HCT116 (cell line): ENCODE results near the gene SLC12A7. TPM values are rescaled to one million over a fixed set of nuclear protein-coding genes. Genes with fewer than 3 reads are reported as not detected.

Source experiments
- ATAC-seq: fragments of 200-7000 bp; cut with Tn5 transposase; 2 replicates; pipeline ENCODE4 v1.9.1; 2020; ENCODE audit warnings: mild to moderate bottlenecking, moderate library complexity
- BruUV-seq: library from RNA; stranded (reverse); fragments of 400-500 nt; replicated peaks from 2 replicates; lab custom pipeline; 2021; lab: Mats Ljungman, UMichigan
- CTCF ChIA-PET: fragments of 300-600 bp; sonication (Branson Sonifier 250); formaldehyde crosslinking; loops from one replicate; lab custom pipeline; 2021; ENCODE audit warnings: antibody characterized with exemption; lab: Charles Lee
- POLR2A ChIA-PET: fragments of 300-600, 350-600 bp; sonication (Branson Sonifier 250); formaldehyde crosslinking; loops from one replicate; lab custom pipeline; 2021; ENCODE audit warnings: antibody characterized with exemption; lab: Charles Lee
- RAD21 ChIA-PET, 2 experiments: fragments of 300-600 bp; sonication (Branson Sonifier 250); formaldehyde crosslinking; loops; one replicate each; lab custom pipeline; 2023; ENCODE audit warnings: low total read pairs in 2 of 2; ENCODE audit not compliant: uncharacterized antibody in 2 of 2, unreplicated experiment in 2 of 2, low non-redundant PET in 1 of 2; lab: Charles Lee
- DNase-seq: peaks from one replicate; pipeline ENCODE4 v3.0.0-alpha.2; 2010; ENCODE audit warnings: low read depth, low spot score
- H2AFZ ChIP-seq: fragments of 200-600 bp; shearing (Covaris generic), sonication (generic); 2 replicates; pipeline ENCODE4 v1.6.1; 2017; ENCODE audit warnings: low read depth, mixed run types, mixed read lengths, antibody characterized with exemption, low read length; ENCODE audit not compliant: poor library complexity, severe bottlenecking
- H3K27ac ChIP-seq: 2 replicates; pipeline ENCODE4 v1.5.1; 2012; ENCODE audit warnings: low read depth, low read length
- H3K27me3 ChIP-seq: fragments of 200-600 bp; sonication (generic); 2 replicates; pipeline ENCODE4 v1.6.1; 2016; ENCODE audit warnings: mixed run types, low read length, mixed read lengths; ENCODE audit not compliant: insufficient read depth
- H3K36me3 ChIP-seq, 2 experiments: fragments of 200-500 bp in 1 of 2; fragments of 200-600 bp in 1 of 2; sonication (Bioruptor generic) in 1 of 2; sonication (generic) in 1 of 2; 2 replicates each; pipeline versions ENCODE4 v1.5.1 to v1.6.1; 2014 to 2016; ENCODE audit warnings: low read length in 2 of 2, inconsistent platforms in 1 of 2, mixed read lengths in 1 of 2, mixed run types in 1 of 2; ENCODE audit not compliant: insufficient read depth in 2 of 2, control insufficient read depth in 1 of 2
- H3K4me1 ChIP-seq, 2 experiments: fragments of 200-600 bp in 1 of 2; sonication (generic) in 1 of 2; 2 replicates each; pipeline versions ENCODE4 v1.5.1 to v1.6.1; 2012 to 2017; ENCODE audit warnings: low read length in 2 of 2, inconsistent platforms in 1 of 2, mild to moderate bottlenecking in 1 of 2, mixed read lengths in 1 of 2, mixed run types in 1 of 2, moderate library complexity in 1 of 2; ENCODE audit not compliant: insufficient read depth in 2 of 2, control insufficient read depth in 1 of 2
- H3K4me2 ChIP-seq: fragments of 200-600 bp; sonication (generic); 2 replicates; pipeline ENCODE4 v1.6.1; 2017; ENCODE audit warnings: mixed run types, low read length, mixed read lengths
- H3K4me3 ChIP-seq, 2 experiments: fragments of 200-600 bp in 1 of 2; sonication (generic) in 1 of 2; replicated peaks in 1 of 2; 2 replicates each; pipeline ENCODE4 v1.5.1; 2011 to 2016; ENCODE audit warnings: low read length in 2 of 2, control low read depth in 1 of 2, low read depth in 1 of 2, mild to moderate bottlenecking in 1 of 2, mixed read lengths in 1 of 2, mixed run types in 1 of 2
- H3K79me2 ChIP-seq: fragments of 200-600 bp; sonication (generic); 2 replicates; pipeline ENCODE4 v1.6.1; 2017; ENCODE audit warnings: mild to moderate bottlenecking, mixed run types, low read length, moderate library complexity, mixed read lengths; ENCODE audit not compliant: insufficient read depth
- H3K9ac ChIP-seq: fragments of 200-600 bp; sonication (generic); 2 replicates; pipeline ENCODE4 v1.6.1; 2016; ENCODE audit warnings: low read length, mixed read lengths
- H3K9me2 ChIP-seq: fragments of 200-600 bp; sonication (generic), shearing (Covaris generic); 2 replicates; pipeline ENCODE4 v1.6.1; 2017; ENCODE audit warnings: mixed run types, mild to moderate bottlenecking, moderate library complexity; ENCODE audit not compliant: insufficient read depth
- H3K9me3 ChIP-seq, 2 experiments: fragments of 200-500 bp in 1 of 2; fragments of 200-600 bp in 1 of 2; sonication (Bioruptor generic) in 1 of 2; sonication (generic) in 1 of 2; 2 replicates each; pipeline ENCODE4 v1.6.1; 2014 to 2017; ENCODE audit warnings: low read length in 2 of 2, mixed read lengths in 2 of 2, inconsistent platforms in 1 of 2, low read depth in 1 of 2, mild to moderate bottlenecking in 1 of 2, mixed run types in 1 of 2, moderate library complexity in 1 of 2; ENCODE audit not compliant: control insufficient read depth in 1 of 2, insufficient read depth in 1 of 2
- H4K20me1 ChIP-seq: fragments of 200-600 bp; sonication (generic), shearing (Covaris generic); 2 replicates; pipeline ENCODE4 v1.6.1; 2017; ENCODE audit warnings: mixed run types, mild to moderate bottlenecking, moderate library complexity; ENCODE audit not compliant: insufficient read depth
- CBX3 ChIP-seq: IDR thresholded peaks from 2 replicates; pipeline ENCODE4 v1.6.1; 2012; ENCODE audit warnings: low read depth
- CEBPB ChIP-seq: IDR thresholded peaks from 2 replicates; pipeline ENCODE4 v1.6.1; 2012; ENCODE audit warnings: low read depth
- EGR1 ChIP-seq: IDR thresholded peaks from 2 replicates; pipeline ENCODE4 v1.6.1; 2012; ENCODE audit warnings: low read depth
- EZH2 ChIP-seq: fragments of 200-600 bp; sonication (generic); IDR thresholded peaks from 2 replicates; pipeline ENCODE4 v1.6.1; 2017; ENCODE audit warnings: antibody characterized with exemption, mixed run types
- FOSL1 ChIP-seq: IDR thresholded peaks from 2 replicates; pipeline ENCODE4 v1.6.1; 2012; ENCODE audit warnings: low read depth
- POLR2A ChIP-seq: IDR thresholded peaks from 2 replicates; pipeline ENCODE4 v1.7.0; 2011; ENCODE audit warnings: borderline replicate concordance; ENCODE audit not compliant: insufficient read depth, insufficient read length; ENCODE audit errors: extremely low read depth
- POLR2AphosphoS5 ChIP-seq: IDR thresholded peaks from 2 replicates; pipeline ENCODE4 v1.6.1; 2011; ENCODE audit warnings: mild to moderate bottlenecking, low read depth, low read length, moderate library complexity
- SIN3A ChIP-seq: IDR thresholded peaks from 2 replicates; pipeline ENCODE4 v1.6.1; 2012; ENCODE audit warnings: low read depth
- SP1 ChIP-seq: IDR thresholded peaks from 2 replicates; pipeline ENCODE4 v1.6.1; 2012; ENCODE audit warnings: low read depth
- SRF ChIP-seq: IDR thresholded peaks from 2 replicates; pipeline ENCODE4 v1.6.1; 2012; ENCODE audit warnings: low read depth
- TCF7L2 ChIP-seq: IDR thresholded peaks from 2 replicates; pipeline ENCODE4 v1.7.0; 2011; ENCODE audit warnings: borderline replicate concordance, inconsistent platforms; ENCODE audit not compliant: insufficient read depth, insufficient read length; ENCODE audit errors: extremely low read depth
- YY1 ChIP-seq: IDR thresholded peaks from 2 replicates; pipeline ENCODE4 v1.6.1; 2011; ENCODE audit warnings: low read length, low read depth, moderate library complexity, mild to moderate bottlenecking; ENCODE audit not compliant: insufficient replicate concordance; ENCODE audit errors: extremely low read depth
- ZNF274 ChIP-seq: fragments of 200-500 bp; sonication (Bioruptor generic); IDR thresholded peaks from 2 replicates; pipeline ENCODE4 v1.6.1; 2014; ENCODE audit warnings: mild to moderate bottlenecking, low read depth, low read length, inconsistent platforms
- intact Hi-C: fragments of 100-400 bp; cut with micrococcal nuclease; formaldehyde crosslinking; loops from 2 replicates; pipeline ENCODE4 v1.10.0; 2022
- total RNA-seq: library from RNA; stranded (reverse); gene quantifications from one replicate; pipeline ENCODE4 v1.2.1, GENCODE V29; 2021; ENCODE audit not compliant: unreplicated experiment
- TF ChIP-seq, protein P1 (sequence below), 3 experiments: fragments of 200-600 bp in 1 of 3; sonication (generic) in 1 of 3; IDR thresholded peaks in 2 of 3; conservative IDR thresholded peaks in 1 of 3; 2 replicates each; pipeline ENCODE4 v1.5.1; 2012 to 2017; ENCODE audit warnings: low read depth in 2 of 3, low read length in 2 of 3, antibody characterized with exemption in 1 of 3, borderline replicate concordance in 1 of 3, control low read depth in 1 of 3, mild to moderate bottlenecking in 1 of 3, mixed read lengths in 1 of 3, mixed run types in 1 of 3, moderate library complexity in 1 of 3; ENCODE audit not compliant: insufficient read depth in 1 of 3
- TF ChIP-seq, protein P2 (sequence below): IDR thresholded peaks from 2 replicates; pipeline ENCODE4 v1.6.1; 2011; ENCODE audit warnings: mild to moderate bottlenecking, low read length, moderate library complexity; ENCODE audit not compliant: insufficient replicate concordance; ENCODE audit errors: extremely low read depth

SLC12A7 gene
- total RNA-seq, 1 experiment from 2014 or later, result 29.6 TPM

GRCh38 chr5:1088726-1089125 lies 23.1 kb downstream of the SLC12A7 start:
- Histone ChIP-seq H3K9me3 (no peaks in the 10 kb centered on the region), H3K4me1 (no peaks in the 10 kb centered on the region), H3K27me3 (no peaks in the 10 kb centered on the region), H3K36me3 (peaks cover 3 to 4% of the 10 kb centered on the region in 2 experiments; a peak in 1 of 4 replicates), H3K9me2 (no peaks in the 10 kb centered on the region), H3K79me2 (no peaks in the 10 kb centered on the region), H2AFZ (no peak overlapping the region), H3K4me3 (no peak overlapping the region), H3K4me2 (no peak overlapping the region), H3K27ac (no peak overlapping the region), H3K9ac (no peak overlapping the region), H4K20me1 (no peaks in the 10 kb centered on the region)
- TF ChIP-seq SP1 (no peak), POLR2A (no peak), EGR1 (no peak), TCF7L2 (no peak), ZNF274 (no peak), CEBPB (no peak)
- TF ChIP-seq, protein P1, sequence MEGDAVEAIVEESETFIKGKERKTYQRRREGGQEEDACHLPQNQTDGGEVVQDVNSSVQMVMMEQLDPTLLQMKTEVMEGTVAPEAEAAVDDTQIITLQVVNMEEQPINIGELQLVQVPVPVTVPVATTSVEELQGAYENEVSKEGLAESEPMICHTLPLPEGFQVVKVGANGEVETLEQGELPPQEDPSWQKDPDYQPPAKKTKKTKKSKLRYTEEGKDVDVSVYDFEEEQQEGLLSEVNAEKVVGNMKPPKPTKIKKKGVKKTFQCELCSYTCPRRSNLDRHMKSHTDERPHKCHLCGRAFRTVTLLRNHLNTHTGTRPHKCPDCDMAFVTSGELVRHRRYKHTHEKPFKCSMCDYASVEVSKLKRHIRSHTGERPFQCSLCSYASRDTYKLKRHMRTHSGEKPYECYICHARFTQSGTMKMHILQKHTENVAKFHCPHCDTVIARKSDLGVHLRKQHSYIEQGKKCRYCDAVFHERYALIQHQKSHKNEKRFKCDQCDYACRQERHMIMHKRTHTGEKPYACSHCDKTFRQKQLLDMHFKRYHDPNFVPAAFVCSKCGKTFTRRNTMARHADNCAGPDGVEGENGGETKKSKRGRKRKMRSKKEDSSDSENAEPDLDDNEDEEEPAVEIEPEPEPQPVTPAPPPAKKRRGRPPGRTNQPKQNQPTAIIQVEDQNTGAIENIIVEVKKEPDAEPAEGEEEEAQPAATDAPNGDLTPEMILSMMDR (IDR thresholded peaks at IDR 0.05 in 2 of 3, conservative IDR thresholded peaks at IDR 0.05 in 1 of 3; ENCODE audit: borderline replicate concordance in 1 of 3, insufficient read depth in 1 of 3, low read depth in 2 of 3, low read length in 2 of 3), result no peak
- RAD21 ChIA-PET, result no interaction called here
- CTCF ChIA-PET, result no interaction called here
- POLR2A ChIA-PET, result no interaction called here
- intact Hi-C loops, result no loop called here
- no TSS peak for BruUV-seq
- ATAC-seq, result no peak
- no peak for DNase-seq

DNA sequence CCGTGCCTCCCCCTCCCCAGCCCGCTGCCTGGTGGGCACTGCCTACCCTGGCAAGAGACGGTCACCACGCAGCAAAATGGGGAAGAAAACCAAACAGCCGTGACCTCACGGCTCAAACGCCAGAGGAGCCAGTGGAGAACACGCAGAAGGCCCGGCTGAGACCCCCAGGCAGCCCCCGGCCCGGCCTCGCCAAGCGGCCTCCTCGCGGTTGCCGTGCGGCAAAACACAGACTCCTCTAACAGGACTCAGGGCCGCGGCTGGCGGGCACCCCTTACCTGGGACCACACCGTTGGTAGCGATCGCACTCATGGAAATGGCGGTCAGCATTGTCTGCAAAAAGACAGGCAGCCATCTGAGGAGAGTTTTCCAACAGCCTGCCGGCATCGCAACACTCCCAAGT lies 23.8 kb downstream of the SLC12A7 start:
- no TSS peak for BruUV-seq
- RAD21 ChIA-PET, result no interaction called here

More for the DNA sequence above, 23.8 kb downstream of the SLC12A7 start:
- peaks cover 2 to 3% of the 10 kb centered on the region in 2 experiments; a peak in 1 of 4 replicates for H3K36me3 ChIP-seq
- no peak overlapping the region for H3K27ac ChIP-seq
- DNase-seq, result no peak
- no peaks in the 10 kb centered on the region for H3K27me3 ChIP-seq
- no peaks in the 10 kb centered on the region for H4K20me1 ChIP-seq
- H3K4me2 ChIP-seq, result no peak overlapping the region
- H3K9ac ChIP-seq, result no peak overlapping the region
- H3K4me3 ChIP-seq, result no peak overlapping the region
- CTCF ChIA-PET, result no interaction called here
- H2AFZ ChIP-seq, result no peak overlapping the region
- POLR2A ChIA-PET, result no interaction called here
- TF ChIP-seq EZH2 (no peak), FOSL1 (no peak), EGR1 (no peak), CBX3 (no peak), SIN3A (no peak), YY1 (no peak), CEBPB (no peak), POLR2AphosphoS5 (no peak), SRF (no peak), ZNF274 (no peak)
- TF ChIP-seq, protein P2, sequence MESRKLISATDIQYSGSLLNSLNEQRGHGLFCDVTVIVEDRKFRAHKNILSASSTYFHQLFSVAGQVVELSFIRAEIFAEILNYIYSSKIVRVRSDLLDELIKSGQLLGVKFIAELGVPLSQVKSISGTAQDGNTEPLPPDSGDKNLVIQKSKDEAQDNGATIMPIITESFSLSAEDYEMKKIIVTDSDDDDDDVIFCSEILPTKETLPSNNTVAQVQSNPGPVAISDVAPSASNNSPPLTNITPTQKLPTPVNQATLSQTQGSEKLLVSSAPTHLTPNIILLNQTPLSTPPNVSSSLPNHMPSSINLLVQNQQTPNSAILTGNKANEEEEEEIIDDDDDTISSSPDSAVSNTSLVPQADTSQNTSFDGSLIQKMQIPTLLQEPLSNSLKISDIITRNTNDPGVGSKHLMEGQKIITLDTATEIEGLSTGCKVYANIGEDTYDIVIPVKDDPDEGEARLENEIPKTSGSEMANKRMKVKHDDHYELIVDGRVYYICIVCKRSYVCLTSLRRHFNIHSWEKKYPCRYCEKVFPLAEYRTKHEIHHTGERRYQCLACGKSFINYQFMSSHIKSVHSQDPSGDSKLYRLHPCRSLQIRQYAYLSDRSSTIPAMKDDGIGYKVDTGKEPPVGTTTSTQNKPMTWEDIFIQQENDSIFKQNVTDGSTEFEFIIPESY, result no peak
- TF ChIP-seq, all 23 proteins: peak for 0
- Histone ChIP-seq H3K9me3 (no peaks in the 10 kb centered on the region), H3K79me2 (no peaks in the 10 kb centered on the region), H3K9me2 (no peaks in the 10 kb centered on the region), H3K4me1 (no peaks in the 10 kb centered on the region)
- intact Hi-C loops, result no loop called here
- no peak for ATAC-seq
